Glomerular endothelial cell (primary cell): ENCODE results near the gene CAMK2D. TPM values are rescaled to one million over a fixed set of nuclear protein-coding genes. Genes with fewer than 3 reads are reported as not detected.
A peak's percentile ranks its signal among the peaks of the same experiment; 100 is the strongest.

ENCODE experiments used
- DNase-seq: peaks from one replicate; pipeline ENCODE4 v3.0.0-alpha.2; 2011; ENCODE audit warnings: low read depth, low spot score; ENCODE audit errors: extremely low read depth
- total RNA-seq: library from RNA; depleted of rRNA; stranded (reverse); fragments of >200 nt; gene quantifications from 2 replicates; pipeline ENCODE4 v1.2.3, GENCODE V29; 2015

Gene CAMK2D
- total RNA-seq, 1 donor from 2014 or later = 24.1 TPM

DNA sequence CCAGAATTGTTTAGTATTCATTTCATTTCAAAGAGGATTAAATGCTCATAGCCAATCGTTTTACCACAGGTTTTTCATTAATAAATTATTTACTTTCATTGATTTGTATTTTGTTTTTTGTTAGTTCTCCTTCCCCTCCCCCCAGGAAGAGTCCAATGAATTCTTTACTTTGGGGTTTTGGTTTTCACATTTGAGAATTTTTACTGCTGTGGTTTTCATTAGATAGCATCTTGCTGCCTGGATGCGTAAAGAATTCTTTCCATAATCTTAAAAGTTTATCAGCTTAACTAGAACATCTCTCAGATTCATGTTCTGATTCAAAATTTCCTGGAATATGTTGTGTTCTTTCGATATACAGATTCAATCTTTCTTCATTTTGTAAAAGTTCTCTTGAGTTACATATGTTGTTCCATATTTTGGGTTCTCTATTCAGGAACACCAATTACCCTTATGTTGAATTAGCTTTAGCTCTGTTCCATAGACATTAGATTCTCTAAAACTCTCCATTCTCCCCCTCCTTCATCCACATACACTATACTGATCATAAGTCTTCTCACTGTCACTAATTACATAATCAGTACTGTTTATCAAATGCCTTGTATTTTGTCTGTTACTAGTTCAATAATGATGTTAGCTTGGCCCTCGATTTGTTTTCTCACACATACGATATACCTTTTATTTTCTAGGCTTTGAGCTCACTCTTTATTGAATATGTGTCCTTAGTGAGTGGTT is 184.4 kb downstream of the CAMK2D start:
- no peak for DNase-seq

DNA sequence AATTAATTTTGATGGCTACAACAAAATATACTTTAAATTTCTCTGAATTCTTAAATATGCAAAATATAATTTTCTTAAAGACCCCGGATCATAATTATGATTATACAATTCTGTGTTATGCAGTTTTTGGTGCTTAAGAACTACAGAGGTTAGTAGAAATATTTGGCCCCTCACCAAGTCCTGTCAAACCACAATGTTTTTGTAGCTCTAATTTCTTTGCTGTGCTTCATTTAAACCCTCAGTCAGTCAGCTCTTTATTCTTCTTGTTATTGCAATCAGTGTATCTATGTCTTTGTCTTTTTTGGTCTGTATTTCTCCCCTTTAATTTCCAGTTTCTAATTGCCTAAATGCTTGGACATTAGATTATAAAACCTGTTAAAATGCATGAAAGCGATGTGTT is 186.1 kb downstream of the CAMK2D start:
- DNase-seq = no peak

DNA sequence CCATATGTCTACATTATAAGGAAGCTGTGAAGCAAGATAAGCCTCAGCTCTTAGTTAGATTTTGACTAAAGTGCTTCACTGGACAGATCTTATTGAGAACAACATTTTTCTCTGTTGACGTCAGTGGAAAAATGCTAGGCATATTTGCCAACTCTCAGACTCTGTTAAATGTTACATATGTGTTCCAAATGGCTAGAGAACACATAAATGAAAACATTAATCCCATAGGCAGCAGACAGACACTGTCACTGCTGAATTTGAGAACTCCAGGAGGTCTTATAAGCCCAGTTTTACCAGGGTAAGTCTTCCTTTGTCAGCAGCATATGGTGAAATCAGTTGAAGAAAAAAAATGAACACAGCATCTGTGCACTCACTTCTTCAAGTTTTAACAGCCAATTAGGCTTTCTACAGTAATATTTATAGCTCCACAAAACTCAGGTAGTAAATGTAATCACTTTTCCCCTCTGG is 186.9 kb downstream of the CAMK2D start:
- no peak for DNase-seq

DNA sequence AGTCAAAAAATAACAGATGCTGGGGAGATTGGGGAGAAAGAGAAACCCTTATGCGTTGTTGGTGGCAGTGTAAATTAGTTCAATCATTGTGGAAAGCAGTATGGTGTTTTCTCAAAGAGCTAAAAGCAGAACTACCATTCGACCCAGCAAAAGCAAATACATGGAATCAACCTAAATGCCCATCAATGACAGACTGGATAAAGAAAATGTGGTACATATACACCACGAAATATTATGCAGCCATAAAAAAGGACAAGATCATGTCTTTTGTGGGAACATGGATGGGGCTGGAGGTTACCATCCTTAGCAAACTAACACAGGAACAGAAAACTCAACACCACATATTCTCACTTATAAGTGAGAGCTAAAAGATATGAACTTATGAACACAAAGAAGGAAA is 188.9 kb downstream of the CAMK2D start:
- no peak for DNase-seq

DNA sequence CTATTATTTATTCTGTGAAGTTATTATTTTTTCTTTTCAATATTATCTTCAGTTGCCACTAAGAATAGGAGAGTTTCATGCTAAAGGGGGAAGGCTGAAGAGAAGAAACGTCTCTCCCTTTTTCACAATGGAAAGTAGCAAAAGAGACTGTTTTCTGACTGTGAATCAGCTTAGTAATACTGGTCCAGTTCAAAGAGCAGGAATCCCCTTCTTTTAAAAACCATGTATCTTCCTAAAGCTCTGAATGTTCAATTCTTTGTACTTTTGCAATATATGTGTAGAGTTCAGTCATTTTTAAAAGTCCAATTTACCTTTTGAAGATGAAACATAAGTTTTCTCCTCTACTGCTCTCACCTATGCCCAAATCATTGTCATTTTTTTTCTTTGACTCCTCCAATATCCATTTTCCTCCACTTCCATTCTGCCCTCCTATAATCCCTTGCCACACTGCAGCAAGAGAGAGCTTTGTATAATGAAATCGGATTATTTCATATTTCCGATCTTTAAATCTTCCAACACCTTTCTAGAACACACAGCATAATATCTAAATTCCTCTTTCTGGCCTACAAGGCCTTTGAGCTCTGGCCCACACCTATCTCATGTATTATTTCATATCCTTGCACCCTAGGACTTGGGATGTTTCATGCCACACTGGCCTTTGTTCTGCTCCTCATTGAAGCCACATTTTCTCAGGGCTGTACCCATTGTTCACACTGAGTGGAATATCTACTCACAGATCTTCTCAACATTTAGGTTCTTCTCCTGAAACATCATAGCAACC is 195.3 kb downstream of the CAMK2D start:
- no peak for DNase-seq

DNA sequence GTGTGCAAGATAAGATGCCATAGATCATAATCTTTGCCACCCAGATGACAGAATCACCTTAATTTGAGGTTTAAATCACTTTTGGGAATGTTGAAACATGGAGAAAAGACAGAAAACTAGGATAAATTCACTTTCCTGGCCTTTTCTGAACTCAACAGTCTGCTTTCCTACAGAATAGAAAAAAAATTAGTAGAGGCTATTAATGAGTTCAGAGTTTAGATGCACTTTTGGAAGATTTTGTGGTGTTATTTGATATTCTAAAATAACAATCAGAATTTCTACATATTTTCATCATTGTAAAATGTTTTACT is 195.9 kb downstream of the CAMK2D start:
- DNase-seq = no peak

DNA sequence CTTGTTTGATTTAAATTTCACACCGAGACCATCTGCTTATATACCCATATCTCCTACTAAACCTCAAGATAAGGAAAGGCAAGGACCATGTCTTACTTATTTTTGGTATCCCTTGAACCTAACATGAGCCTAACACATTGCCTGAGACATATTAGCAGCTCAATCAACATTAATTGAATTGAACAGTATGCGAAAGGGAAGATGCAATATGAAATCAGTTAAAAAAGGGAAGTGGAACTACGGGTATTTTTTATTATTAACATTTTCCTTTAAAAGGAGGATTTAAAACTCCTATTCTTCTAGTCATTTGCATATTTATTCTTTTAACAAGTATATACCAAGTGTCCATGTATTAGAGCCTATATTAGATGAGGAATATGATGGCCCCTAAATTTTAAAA is 197.0 kb downstream of the CAMK2D start:
- DNase-seq = no peak

DNA sequence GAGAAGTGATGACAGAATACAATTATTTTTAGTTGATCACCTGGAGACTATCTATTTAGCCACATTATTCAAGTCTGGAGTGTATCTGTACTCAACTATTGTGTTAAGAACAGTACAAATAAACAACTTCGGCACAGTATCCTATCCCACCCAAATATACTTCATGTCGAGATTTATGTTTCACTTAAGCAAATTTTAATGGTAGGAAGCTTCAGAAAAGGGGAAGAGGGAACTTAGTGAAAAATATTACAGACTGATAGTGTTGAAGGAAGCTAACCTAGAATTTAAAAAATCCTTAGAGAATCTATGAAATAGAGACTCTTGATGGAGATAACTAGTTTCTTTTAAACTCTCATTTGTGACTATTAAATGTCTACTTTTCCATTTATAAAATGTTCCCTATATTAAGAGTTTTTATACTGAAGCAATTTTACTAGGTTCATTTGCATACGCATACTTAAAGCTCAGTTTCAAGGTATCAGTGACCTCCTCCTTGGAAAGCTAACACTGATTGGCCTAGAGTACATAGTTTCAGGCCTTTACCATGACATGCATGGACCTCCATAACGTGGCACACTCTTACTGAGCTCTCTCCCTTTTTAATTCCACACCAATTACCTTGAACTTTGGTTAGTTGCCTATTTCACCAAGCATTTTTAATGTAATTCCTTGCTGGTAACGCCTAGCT is 197.7 kb downstream of the CAMK2D start:
- no peak for DNase-seq

DNA sequence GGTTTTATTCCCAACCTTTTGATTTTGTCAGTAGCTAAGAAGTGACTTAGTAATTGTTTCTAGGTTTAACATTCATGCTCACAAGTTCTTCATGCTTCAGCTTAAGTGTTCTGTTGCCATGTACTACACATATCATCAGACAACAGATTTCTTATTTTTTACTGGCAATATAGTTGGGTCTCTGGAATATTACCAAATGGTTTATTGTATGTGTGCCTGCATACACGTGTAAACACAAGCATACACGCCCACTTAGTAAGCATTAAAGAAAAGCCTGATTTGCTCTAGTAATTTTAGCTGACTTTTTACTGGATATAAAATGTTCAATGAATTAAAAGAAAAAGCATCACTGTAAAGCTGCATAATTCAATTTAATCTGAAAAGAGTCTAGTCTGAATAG is 199.8 kb downstream of the CAMK2D start:
- DNase-seq = no peak

DNA sequence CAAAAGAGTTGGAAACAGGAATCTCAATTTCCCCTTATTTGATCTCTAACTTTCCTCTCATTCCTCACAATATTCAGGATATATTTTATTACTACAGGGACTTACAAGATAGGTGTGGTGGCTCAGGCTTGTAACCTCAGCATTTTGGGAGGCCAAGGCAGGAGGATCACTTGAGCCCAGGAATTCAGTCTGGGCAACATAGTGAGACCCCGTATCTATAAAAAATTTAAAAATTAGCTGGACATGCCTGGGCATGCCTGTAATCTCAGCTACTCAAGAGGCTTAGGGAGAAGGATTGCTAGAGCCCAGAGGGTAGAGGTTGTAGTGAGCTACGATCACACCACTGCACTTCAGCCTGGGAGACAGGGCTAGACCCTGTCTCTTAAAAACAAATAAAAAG is 200.4 kb downstream of the CAMK2D start:
- no peak for DNase-seq

DNA sequence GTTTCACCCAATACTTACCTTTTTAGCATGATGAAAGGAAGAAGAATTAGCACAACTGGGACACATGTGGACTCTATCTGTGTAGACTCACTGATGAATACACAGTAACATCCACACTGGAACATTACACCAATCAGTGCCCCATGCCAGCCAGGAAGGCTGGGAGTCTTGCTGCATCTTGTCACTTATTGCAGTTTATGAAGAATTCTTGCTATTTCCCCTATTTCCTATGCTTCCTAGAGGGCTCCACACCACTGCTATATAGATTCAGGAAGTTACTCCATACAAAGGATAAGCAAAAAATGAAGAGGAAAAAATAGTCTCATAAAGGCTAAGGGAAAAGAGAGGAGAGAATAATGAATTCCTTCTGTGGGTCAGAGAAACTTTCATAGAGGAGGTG is 201.0 kb downstream of the CAMK2D start:
- no peak for DNase-seq

DNA sequence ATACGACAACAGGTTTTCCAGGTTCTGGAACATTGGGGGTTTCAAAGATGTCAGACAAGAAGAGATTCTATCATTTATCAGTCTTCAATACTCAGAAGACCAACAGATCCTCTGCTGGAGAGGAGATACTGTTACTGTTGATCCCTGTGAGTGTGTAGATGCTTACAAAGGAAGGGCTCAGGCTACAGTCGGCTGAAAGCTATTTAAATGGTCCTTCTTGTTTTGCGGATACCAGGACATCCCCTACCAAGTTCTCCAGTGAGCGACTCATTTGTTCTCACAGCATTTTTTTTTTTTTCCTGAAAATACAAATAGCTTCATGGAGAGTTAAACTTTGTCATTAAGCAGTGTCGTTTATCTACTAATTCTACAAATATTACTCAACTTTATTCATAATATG is 201.6 kb downstream of the CAMK2D start:
- DNase-seq = no peak

DNA sequence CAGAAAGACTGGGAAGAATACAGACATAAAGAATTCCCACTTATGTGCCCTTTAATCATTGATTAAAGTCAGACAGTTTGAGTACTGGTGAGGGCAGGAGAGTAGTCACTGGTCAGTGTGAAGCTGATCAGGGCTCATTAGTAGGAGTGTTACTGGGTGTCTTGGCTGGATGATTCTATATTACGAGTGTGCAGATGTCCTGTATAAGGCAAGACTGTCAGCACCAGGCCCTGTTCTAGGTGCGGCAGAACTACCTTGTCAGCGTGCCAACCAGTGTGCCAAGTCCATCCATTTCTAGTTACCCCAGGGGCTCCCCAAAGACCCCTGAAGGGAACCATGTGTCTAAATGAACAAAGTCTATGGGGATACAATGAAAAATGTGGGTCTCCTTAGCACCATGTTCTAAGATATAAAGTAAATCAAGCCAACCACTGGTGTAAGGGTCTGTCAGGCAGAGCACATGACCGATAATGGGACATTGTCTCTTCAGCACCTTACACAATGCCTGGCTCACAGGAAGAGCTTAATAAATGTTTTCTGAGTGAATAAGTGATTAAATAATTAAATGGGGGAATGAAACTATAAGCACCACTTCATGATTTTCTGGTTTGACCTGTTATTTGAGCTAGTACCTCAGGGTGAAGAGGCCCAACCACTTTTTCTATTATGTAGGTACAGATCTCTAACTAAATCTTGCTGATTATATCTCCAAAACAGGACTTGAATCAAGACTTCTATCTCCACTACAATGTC is 205.0 kb downstream of the CAMK2D start:
- DNase-seq = no peak

DNA sequence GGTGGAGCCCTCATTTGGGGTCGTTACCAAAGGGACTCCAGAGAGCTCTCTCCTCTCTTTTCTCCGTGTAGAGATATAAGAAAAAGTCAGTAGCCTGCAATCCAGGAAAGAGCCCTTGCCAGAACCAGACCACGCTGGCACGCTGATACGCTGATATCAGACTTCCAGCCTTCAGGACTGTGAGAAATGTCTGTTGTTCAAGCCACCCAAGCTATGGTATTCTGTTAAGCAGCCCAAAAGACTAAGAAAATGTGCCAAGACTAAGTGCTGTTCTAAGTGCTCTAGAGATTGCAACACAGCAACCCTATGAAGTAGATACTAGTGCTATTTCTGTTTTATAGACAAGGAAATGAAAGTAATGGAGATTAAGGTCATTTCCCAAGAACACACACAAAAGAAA is 205.7 kb downstream of the CAMK2D start:
- DNase-seq = no peak

DNA sequence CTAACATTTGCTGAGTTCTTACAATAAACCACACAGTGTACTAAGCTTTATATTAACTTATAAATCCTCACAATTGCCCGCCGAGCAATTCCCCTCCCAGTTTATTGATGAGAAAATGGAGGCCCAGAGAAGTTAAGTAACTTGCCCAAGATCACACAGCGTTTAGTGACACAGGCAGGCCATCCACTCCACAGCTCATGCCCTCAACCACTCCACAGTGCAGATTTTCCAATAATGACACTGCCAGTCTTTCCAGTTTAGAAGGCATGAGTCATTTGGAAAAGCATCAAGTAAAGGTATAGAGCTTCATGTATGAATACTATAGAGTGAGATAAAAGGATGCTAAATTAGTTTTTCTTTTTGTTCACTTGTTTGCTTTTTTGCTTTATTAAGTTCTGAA is 208.5 kb downstream of the CAMK2D start:
- DNase-seq = no peak

DNA sequence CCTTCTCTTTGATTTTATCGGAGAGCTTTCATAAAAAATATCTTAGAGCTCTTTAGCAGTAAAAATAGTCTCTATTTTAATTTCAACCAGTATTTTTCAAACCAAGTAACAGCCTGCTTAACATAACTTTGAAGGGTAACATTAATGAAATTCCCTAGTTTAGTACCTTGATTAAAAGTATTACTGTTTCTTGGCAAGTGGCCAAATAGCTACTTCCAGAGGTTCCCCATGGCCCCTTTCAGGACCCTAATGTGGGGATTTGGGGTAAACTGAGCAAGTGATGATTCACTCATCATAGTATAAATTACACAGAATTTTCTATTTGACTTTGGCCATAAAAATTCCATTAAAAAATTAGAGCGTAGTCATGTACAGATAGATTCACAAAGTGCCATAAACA is 211.0 kb downstream of the CAMK2D start:
- no peak for DNase-seq

DNA sequence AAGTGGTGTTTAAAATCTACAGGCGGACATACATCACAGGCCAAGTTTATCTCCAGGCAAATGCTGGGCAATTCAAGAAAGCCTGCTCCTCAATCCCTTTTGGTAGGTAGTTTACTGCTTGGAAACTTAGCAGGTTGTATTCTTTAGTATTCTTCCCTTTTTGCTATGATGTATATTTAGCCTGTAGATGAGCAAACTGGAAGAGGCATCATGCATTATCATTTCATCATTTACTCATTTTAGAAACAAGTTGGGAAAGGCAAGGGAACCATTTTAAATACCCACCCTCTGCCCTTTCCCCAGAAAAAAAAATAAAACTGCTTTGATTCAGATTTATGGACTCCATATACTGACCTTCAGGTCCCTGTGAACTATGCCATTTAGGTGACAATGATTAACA is 213.2 kb downstream of the CAMK2D start:
- no peak for DNase-seq

DNA sequence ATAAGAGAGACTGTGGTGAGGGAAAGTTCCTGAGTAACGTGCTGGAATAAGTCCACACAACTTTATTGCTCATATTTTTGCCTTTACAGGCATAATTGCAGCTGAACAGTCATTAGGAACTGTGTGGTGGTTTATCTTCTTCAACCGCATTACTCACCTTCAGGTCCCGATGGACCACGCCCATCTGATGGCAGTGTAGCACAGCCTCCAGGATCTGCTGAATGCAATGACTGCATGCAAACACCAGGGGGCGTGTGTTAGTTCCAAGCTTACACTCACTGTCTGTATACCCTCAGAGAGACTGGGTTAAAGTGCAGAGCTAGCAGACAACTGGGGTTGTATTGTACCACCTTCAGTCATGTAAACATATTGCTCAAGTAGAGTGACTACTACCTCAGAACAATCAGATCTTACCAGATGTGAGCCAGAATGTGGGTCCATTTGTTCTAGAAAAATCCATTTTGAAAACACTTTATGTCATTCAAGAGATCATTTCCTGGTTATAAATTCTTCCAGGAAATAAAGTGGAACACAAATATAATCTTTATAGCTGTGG is 214.0 kb downstream of the CAMK2D start:
- DNase-seq = peak; percentile 91

DNA sequence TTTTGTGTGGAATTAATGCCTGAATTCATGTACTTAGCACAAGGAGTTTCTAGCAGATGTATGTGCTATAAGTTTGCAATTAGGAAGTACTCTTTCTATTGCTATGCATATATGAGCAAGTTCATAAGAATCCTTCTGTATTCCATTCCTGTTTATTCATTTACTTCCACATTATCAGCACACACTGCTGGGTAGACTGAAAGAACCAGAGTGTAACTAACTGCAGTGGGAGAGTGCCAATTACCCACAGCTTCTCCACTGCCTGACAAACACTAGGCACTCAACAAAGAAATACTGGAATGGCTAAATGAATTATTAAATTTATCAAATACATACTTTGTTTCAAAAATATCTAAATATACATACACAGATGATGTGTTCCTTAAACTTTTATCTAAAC is 219.6 kb downstream of the CAMK2D start:
- DNase-seq = no peak

DNA sequence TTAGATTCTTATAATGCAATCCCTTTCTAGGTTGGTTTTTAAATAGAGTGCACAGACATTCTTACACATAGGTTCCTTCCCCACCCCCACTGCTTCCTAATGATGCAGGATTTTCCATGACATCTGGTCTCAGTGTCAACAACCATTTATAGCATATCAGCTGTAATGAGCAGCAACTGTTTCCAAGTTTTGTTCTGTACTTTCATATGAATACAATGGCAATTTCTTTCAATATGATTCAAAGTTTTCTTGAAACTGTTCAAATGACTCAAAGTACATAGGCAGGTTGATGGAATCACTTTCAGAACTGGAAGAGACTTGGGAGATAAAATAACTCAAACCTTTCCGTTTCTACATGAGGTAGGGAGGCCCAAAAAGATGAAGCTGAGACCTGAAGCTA is 220.7 kb downstream of the CAMK2D start:
- no peak for DNase-seq

DNA sequence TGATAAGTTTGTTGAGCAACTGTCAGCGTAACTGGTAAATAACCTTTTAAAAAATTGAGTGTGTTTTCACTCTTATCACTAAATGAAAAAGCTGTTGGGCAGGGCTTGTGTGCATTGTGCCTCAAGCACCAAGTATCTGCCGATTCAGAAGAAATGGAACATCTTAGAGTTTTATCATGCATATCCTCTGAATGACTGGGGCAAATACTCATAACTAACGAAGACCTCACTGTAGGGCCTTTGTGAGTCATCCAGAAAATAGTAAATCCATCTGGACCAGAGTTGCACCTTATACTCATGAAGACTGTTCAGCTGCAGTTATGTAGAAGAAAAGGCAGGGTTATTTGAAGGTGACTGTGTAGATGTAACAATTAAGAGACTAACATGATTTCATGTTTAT is 222.1 kb downstream of the CAMK2D start:
- no peak for DNase-seq
